IMR-90 (cell line): ENCODE data around the gene EDIL3.

Experiments used
- CHD1 ChIP-seq: IDR thresholded peaks from 2 replicates; pipeline ENCODE4 v1.6.1; 2012; ENCODE audit warnings: low read depth, low read length, improper control_type of control experiment
- MAFK ChIP-seq: IDR thresholded peaks from 2 replicates; pipeline ENCODE4 v1.6.1; 2012; ENCODE audit warnings: low read depth, low read length, improper control_type of control experiment
- POLR2A ChIP-seq: IDR thresholded peaks from 2 replicates; pipeline ENCODE4 v1.6.1; 2012; ENCODE audit warnings: mild to moderate bottlenecking, low read depth, low read length
- RFX5 ChIP-seq: IDR thresholded peaks from 2 replicates; pipeline ENCODE4 v1.8.0; 2012; ENCODE audit warnings: low read depth, mild to moderate bottlenecking, low read length, moderate library complexity
- SMC3 ChIP-seq: fragments of 150-350 bp; IDR thresholded peaks from 2 replicates; pipeline ENCODE4 v1.6.1; 2016; ENCODE audit warnings: low read depth, mild to moderate bottlenecking, antibody characterized with exemption, low read length, moderate library complexity
- USF2 ChIP-seq: fragments of 150-350 bp; IDR thresholded peaks from 2 replicates; pipeline ENCODE4 v1.6.1; 2017; ENCODE audit warnings: mild to moderate bottlenecking, antibody characterized with exemption, low read length, low read depth
- TF ChIP-seq, protein P1 (sequence below): conservative IDR thresholded peaks from 2 replicates; pipeline ENCODE4 v1.5.1; 2012; ENCODE audit warnings: mild to moderate bottlenecking, low read depth, low read length, improper control_type of control experiment

DNA sequence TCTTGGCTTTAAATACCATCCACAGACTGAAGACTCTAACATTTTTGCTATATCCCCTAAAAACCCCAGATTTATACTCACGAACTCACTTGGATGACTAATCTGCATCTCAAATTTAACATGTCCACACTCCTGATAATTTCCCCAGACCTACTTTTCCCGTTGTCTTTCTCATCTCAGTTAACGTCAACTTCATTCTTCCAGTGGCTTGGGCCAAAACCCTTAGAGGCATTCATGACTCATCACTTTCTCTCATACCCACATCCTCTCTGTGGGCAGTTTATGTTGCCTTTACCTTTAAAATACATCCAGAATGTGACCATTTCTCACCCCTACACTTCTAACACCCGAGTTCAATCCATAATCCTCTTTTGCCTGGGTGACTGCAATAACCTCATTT, 96.7 kb downstream of the EDIL3 start:
- TF ChIP-seq, protein P1, sequence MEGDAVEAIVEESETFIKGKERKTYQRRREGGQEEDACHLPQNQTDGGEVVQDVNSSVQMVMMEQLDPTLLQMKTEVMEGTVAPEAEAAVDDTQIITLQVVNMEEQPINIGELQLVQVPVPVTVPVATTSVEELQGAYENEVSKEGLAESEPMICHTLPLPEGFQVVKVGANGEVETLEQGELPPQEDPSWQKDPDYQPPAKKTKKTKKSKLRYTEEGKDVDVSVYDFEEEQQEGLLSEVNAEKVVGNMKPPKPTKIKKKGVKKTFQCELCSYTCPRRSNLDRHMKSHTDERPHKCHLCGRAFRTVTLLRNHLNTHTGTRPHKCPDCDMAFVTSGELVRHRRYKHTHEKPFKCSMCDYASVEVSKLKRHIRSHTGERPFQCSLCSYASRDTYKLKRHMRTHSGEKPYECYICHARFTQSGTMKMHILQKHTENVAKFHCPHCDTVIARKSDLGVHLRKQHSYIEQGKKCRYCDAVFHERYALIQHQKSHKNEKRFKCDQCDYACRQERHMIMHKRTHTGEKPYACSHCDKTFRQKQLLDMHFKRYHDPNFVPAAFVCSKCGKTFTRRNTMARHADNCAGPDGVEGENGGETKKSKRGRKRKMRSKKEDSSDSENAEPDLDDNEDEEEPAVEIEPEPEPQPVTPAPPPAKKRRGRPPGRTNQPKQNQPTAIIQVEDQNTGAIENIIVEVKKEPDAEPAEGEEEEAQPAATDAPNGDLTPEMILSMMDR = no peak
- TF ChIP-seq MAFK = peak; percentile 87
- TF ChIP-seq RFX5 = no peak
- TF ChIP-seq POLR2A = no peak
- TF ChIP-seq CHD1 = no peak
- no peak for TF ChIP-seq SMC3
- TF ChIP-seq USF2 = no peak
